Motor neuron (in vitro differentiated cells): ENCODE results near the gene VMP1. TPM values are rescaled to one million over a fixed set of nuclear protein-coding genes. Genes with fewer than 3 reads are reported as not detected.
"Not testable (repeated sequence)": the region's sequence is repeated elsewhere in the genome, so short reads cannot be mapped to it uniquely, and the experiment has no call there.

Source experiments
- ATAC-seq, 8 experiments: fragments of 200-7000 bp; cut with Tn5 transposase; replicated peaks in 6 of 8; 2 replicates each; pipeline ENCODE4 v1.8.0; 2021; ENCODE audit warnings: mild to moderate bottlenecking in 8 of 8, moderate library complexity in 8 of 8
- H3K27ac ChIP-seq, 2 donors: fragments of 250-450 bp; sonication (Bioruptor Pico); 2 replicates each; pipeline ENCODE4 v1.9.0; 2021; ENCODE audit warnings: antibody characterized with exemption in 2 of 2, mild to moderate bottlenecking in 2 of 2, moderate library complexity in 1 of 2
- H3K4me1 ChIP-seq, 2 donors: fragments of 250-450 bp; sonication (Bioruptor Pico); replicated peaks in 1 of 2; 2 replicates each; pipeline ENCODE4 v1.6.1; 2021; ENCODE audit warnings: antibody characterized with exemption in 2 of 2, mild to moderate bottlenecking in 2 of 2, moderate library complexity in 1 of 2
- H3K4me3 ChIP-seq, 5 donors: fragments of 250-450 bp; sonication (Bioruptor Pico); 2 replicates each; pipeline ENCODE4 v1.9.0; 2021; ENCODE audit warnings: antibody characterized with exemption in 5 of 5, mild to moderate bottlenecking in 5 of 5, moderate library complexity in 4 of 5
- whole genome bisulfite sequencing, 10 experiments: fragments of 450-650 bp; shearing (Covaris generic); methylation state at CpG; one replicate each; pipeline ENCODE4 v1.0.0; 2022; 5-methylcytosine and 5-hydroxymethylcytosine counted together
- in situ Hi-C, 9 experiments: fragments of 400-800 bp; cut with MboI; loops; one replicate each; pipeline ENCODE4 v1.15.0; 2021; ENCODE audit warnings: low sequenced_read_pairs in 9 of 9, low pct_unique_long_range_greater_than_20kb in 2 of 9; ENCODE audit not compliant: unreplicated experiment in 9 of 9
- total RNA-seq, 8 experiments: library from RNA; unstranded; fragments of 300-600 nt; gene quantifications; 2 replicates each; pipeline versions ENCODE4 v1.2.3 to v1.2.4, GENCODE V29; 2022

The VMP1 gene
- total RNA-seq, 8 experiments from 2014 or later, result 48.1 to 302 (median 110) TPM

DNA sequence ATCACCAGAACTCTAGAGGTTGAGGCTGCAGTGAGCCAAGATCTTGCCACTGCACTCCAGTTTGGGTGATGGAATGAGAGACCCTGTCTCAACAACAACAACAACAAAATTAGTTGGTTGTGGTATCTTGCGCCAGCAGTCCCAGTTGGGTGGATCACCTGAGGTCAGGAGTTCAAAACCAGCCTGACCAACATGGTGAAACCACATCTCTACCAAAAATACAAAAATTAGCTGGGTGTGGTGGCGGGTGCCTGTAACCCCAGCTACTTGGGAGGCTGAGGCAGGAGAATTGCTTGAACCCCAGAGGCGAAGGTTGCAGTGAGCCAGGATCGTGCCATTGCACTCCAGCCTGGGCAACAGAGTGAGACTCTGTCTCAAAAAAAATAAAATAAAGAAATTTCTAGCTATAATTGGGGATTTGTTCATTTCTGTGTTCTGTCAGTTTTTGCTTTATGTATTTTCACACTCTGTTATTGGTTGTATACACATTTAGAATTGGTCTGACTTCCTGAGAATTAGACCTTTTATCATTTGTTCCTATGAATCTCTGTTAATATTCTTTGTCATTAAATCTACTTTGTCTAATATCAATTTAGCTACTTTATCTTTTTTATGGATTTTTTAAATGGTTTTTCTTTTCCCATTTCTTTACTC lies 51.7 kb downstream of the VMP1 start:
- 90 to 100% (median 100%) methylated on average over 1 to 3 of the region's 4 CpGs; no CpG with 5 or more reads in 3 of the 10 experiments for WGBS, 10 experiments
- H3K27ac ChIP-seq, ATAC-seq, H3K4me3 ChIP-seq: not testable (repeated sequence)
- in situ Hi-C loops, result loop anchor here in 1 of 9 experiments (10.0 kb wide), 1 partner anchor 86 kb away; no protein-coding TSS in a partner anchor
- peaks cover 0 to 11% of the 10 kb centered on the region in 2 donors for H3K4me1 ChIP-seq

DNA sequence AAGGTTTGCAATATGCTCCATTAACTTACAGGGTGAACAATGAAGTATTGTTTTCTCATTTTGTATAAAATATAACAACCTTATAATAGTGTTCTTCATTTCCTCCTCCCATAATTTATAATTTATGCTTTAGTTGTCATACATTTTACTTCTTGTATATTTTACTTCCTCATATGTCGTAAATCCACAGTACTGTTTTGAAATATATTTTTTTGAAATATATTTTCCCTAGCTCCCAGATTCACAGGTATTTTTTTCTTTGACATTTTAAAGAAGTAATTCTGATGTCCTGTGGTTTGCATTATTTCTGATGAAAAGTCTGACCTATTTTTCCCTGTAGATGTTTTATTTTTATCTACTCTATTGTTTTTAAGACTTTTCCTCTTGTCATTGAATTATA lies 52.7 kb downstream of the VMP1 start:
- ATAC-seq, result no peak
- Histone ChIP-seq H3K4me3 (no peak overlapping the region), H3K4me1 (peaks cover 0 to 7% of the 10 kb centered on the region in 2 donors), H3K27ac (no peak overlapping the region)
- whole genome bisulfite sequencing, 10 experiments, result 93 to 100% (median 100%) methylated on average over 1 of the region's 1 CpG; no CpG with 5 or more reads in 1 of the 10 experiments
- in situ Hi-C loops, result no loop called here

DNA sequence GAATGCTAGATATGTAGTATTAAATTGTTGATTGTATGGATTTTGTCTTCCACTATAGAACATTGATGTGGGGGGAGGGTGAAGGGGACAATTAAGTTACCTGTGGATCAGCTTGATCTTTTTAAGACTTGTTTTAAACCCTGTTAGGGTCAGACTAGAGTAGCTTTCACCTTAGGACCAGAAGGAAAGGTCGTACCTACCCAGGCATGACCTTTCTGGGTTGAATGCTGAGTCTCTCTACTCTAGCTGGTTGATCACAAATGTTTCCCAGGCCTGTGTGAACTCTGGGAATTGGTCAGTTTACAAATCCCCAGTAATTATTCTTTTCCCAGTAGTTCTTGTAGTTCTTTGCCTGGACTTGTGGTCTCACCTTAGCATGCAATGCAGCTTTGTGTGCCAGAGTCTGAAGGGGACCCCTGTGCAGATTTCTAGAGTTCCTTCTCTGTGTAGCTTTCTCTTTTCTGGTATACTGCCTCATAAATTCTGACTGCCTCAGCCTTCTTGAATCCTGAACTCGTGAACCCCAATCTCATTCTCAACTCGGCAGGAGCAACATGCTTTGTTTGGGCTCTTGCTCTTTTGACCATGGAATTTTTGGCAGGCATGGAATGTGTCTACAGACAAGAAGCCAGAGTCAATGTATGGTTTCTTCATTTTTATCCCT lies 54.1 kb downstream of the VMP1 start:
- WGBS, 10 experiments, result 20 to 85% (median 52%) methylated on average over 1 to 3 of the region's 3 CpGs; no CpG with 5 or more reads in 1 of the 10 experiments
- peak overlapping the region in 1 of 2 donors; percentile 48 for H3K27ac ChIP-seq

DNA sequence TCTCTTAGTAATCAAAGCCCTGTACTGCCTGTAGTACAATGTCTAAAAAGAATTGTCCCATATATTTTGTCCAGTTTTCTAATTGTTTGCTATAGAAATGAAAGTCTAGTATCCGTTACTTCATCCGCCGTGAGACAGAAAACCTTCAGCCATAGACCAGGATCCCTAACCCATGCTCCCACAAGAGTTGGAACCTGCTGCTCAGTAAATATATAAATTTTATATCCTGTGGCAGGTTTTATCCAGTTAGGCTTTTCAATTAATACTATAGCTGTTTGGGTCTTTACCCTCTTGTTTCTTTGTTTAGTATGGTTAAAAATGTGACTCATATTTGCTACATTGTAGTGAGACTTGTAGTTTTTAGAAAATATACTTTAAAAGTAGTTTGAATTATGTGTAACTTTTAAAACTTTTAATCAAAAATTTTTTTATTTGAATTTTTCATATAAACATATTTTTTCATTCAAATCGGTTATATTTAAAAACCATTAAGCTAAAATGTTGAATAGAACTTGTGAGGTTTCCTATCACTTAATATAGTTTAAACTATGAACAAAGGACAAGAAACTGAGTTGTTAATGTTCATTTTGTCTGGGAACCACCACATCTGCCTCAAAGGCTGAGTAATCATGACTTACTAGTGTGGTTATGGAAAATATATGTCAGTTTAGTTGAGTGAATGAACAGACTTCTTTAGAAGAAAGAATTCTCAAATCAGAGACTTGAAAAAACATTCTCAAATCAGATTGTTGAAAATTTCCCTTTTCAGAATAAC lies 54.8 kb downstream of the VMP1 start:
- peak in 2 of 8 experiments; percentile 18 to 25 for ATAC-seq
- Histone ChIP-seq H3K4me3 (peak overlapping the region in 1 of 5 donors; percentile 6), H3K4me1 (peaks cover 0 to 7% of the 10 kb centered on the region in 2 donors), H3K27ac (peak overlapping the region in 1 of 2 donors; percentile 48)
- in situ Hi-C loops, result no loop called here
- 14 to 100% (median 83%) methylated on average over 1 to 4 of the region's 4 CpGs for WGBS, 10 experiments

More for the DNA sequence above, 54.1 kb downstream of the VMP1 start:
- H3K4me3 ChIP-seq, result peak overlapping the region in 1 of 5 donors; percentile 6
- peaks cover 0 to 7% of the 10 kb centered on the region in 2 donors for H3K4me1 ChIP-seq
- in situ Hi-C loops, result no loop called here
- peak in 3 of 8 experiments; percentile 70 to 88 (median 70) for ATAC-seq

DNA sequence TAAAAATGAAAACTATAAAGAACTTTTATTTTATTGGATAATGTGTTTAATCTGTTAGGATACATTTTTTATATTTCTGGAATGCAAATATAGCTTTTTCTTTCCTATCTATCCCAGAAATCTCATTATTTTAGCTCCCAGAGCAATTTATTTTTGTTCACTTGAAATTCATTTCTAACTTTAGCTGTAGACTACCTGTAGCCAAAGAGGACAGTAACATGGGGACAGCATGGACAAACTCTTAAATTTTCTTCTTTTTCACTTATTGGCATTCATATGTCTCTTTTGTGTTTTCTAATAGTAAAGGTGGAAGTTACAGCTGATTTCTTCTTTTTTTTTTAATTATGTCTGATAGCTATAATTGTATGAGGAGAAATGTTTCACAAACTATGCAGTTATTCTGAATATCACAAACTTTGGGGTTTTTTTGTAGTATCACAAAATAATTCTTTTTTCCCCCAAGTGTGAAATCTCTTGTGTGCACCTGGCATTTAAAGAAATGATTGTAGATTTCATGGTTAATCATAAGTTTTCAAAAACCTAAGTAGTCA lies 55.4 kb downstream of the VMP1 start:
- Histone ChIP-seq H3K4me1 (peaks cover 0 to 7% of the 10 kb centered on the region in 2 donors), H3K27ac (peak overlapping the region in 1 of 2 donors; percentile 25), H3K4me3 (no peak overlapping the region)
- in situ Hi-C loops, result no loop called here
- no peak for ATAC-seq

DNA sequence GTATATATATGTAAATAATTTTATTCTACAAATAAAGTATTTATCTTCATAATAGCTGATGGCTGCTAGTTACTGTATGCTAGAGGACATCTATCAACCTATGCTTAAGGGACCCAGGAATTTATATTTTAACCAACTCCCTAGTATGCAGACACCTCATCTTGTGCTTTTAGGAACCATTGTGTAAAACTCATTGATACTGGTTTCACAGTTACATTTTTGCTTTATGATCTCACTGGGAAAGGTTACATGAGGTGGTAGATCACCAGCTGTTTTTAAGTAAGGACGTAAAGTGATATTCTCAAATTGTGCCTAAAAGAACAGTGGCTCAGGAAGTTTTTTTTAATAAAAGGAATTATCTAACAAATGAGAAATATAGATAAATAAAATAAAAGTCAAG lies 56.4 kb downstream of the VMP1 start:
- in situ Hi-C loops, result no loop called here
- WGBS, 10 experiments, result 57 to 100% (median 95%) methylated on average over 1 of the region's 1 CpG; no CpG with 5 or more reads in 2 of the 10 experiments
- Histone ChIP-seq H3K4me3 (no peak overlapping the region), H3K27ac (no peak overlapping the region), H3K4me1 (peaks cover 0 to 7% of the 10 kb centered on the region in 2 donors)
- ATAC-seq, result no peak

DNA sequence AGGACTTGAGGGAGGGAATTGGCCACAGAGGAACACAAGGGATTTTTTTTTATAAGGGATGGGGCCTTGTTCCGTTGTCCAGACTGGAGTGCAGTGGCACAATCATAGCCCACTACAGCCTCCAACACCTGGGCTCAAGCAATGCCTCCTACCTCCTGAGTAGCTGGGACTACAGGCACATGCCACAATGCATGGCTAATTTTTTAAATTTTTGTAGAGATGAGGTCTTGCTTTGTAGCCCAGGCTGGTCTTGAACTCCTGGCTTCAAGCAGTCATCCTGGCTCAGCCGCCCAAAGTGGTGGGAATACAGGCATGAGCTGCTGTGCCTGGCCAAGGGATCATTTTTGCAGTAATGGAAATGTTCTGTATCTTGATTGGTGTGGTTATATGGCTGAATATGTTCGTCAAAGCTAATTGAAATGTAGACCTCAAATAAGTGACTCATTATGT lies 56.9 kb downstream of the VMP1 start:
- Histone ChIP-seq H3K27ac (no peak overlapping the region), H3K4me1 (peaks cover 0 to 7% of the 10 kb centered on the region in 2 donors), H3K4me3 (no peak overlapping the region)
- ATAC-seq, result no peak
- WGBS, 10 experiments, result 22 to 100% (median 83%) methylated on average over 1 to 3 of the region's 3 CpGs; no CpG with 5 or more reads in 1 of the 10 experiments
- in situ Hi-C loops, result no loop called here

DNA sequence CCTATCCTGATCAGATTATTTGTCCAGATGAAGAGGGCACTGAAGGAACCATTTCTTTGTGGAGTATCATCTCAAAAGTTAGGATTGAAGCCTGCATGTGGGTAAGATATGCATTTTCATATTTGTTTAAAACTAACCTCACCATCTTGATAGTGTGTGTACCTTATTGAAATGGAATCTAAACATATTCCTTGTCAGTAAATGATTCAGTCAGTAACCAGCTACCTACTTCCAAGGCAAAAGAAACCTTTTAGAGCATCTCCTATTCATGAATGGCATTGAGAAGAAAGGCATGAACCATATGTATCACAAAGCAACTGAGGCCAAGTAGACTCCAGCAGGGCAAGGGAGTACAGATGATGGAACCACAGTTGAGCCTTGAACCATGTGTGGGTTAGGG lies 57.6 kb downstream of the VMP1 start:
- in situ Hi-C loops, result no loop called here
- H3K4me3 ChIP-seq, result no peak overlapping the region
- peaks cover 0 to 7% of the 10 kb centered on the region in 2 donors for H3K4me1 ChIP-seq
- no peak for ATAC-seq
- no peak overlapping the region for H3K27ac ChIP-seq

DNA sequence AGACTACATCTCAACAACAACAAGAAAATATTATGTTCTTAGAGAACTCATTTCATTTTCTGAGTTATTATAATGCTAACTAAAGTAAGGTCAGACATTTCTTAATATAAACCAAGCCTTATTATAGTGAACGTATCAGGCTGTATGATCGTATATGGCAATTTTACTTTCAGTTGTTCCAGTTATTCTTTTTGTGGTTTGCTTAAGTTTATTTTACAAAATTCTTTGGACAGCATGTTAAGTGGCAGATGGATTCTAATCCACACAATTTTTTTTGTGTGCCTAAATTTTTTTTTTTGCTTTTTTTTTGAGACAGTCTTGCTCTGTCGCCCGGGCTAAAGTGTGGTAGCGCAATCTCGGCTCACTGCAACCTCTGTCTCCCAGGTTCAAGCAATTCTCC lies 59.0 kb downstream of the VMP1 start:
- H3K4me3 ChIP-seq, result no peak overlapping the region
- ATAC-seq, result no peak
- H3K4me1 ChIP-seq, result peaks cover 0 to 6% of the 10 kb centered on the region in 2 donors
- WGBS, 10 experiments, result 95 to 100% (median 98%) methylated on average over 2 to 6 of the region's 6 CpGs; no CpG with 5 or more reads in 1 of the 10 experiments
- H3K27ac ChIP-seq, result no peak overlapping the region
- in situ Hi-C loops, result no loop called here

DNA sequence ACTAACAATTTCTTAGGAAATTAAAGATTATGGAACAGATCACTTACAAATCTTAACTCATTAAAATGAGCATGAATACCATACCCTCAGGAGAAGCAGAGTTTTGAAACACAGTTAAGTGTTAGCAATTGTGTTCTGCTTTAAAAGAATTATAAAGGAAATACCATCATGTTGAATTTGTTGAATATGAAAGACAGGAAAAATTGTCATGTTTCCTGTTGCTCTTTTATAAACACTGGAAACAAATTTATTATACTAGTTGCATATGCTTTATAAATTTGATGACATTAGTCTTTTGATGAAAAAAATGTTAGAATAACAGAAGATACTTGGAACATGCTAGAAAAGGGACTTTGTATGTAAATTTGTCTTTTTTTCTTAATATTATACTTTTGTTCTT lies 59.7 kb downstream of the VMP1 start:
- no peak for ATAC-seq
- Histone ChIP-seq H3K27ac (no peak overlapping the region), H3K4me3 (no peak overlapping the region), H3K4me1 (no peaks in the 10 kb centered on the region)
- in situ Hi-C loops, result no loop called here

DNA sequence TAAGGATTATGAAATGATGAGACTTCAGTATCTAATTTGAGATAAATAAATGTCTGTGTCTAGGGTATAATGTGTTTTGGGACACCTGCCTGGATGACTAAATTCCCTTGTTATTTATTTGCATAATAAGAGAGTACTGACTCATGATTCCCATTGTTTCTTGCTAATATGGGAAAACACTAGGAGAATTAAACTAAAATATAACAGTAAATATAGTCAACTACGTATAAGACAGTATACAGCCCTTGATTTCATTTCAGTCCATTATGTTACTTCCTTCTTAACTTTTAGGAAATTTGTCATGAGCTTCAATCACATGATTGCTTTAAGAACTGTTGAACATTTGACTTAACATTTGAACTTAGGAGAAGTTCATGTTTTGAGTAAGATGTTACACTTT lies 62.4 kb downstream of the VMP1 start:
- ATAC-seq, result peak in 2 of 8 experiments; percentile 60 to 67
- H3K27ac ChIP-seq, result no peak overlapping the region

DNA sequence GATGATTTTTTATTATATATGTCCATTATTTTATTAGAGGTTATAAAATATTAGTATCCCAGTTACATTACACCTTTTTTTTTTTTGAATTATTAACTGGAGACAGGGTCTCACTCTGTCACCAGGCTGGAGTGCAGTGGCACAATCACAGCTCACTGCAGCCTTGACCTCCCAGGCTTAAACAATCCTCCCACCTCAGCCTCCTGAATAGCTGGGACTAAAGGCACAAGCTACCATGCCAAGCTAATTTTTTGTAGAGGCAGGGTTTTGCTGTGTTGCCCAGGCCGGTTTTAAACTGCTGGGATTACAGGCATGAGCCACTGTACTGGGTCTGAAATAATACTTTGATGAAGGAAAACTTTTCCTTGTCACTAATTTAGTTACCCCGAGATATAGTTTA lies 63.6 kb downstream of the VMP1 start:
- Histone ChIP-seq H3K4me3 (no peak overlapping the region), H3K27ac (no peak overlapping the region), H3K4me1 (no peaks in the 10 kb centered on the region)
- in situ Hi-C loops, result no loop called here
- WGBS, 10 experiments, result 88 to 100% (median 96%) methylated on average over 1 to 2 of the region's 2 CpGs; no CpG with 5 or more reads in 4 of the 10 experiments
- no peak for ATAC-seq

More for the DNA sequence above, 62.4 kb downstream of the VMP1 start:
- WGBS, 10 experiments, result 0 to 100% (median 71%) methylated on average over 1 of the region's 1 CpG
- no peak overlapping the region for H3K4me3 ChIP-seq
- in situ Hi-C loops, result no loop called here
- H3K4me1 ChIP-seq, result no peaks in the 10 kb centered on the region
